AG09309 (cell line): ENCODE measurements around the gene ACAD11.
A peak's percentile ranks its signal among the peaks of the same experiment; 100 is the strongest.

Experiments
- DNase-seq: peaks from one replicate; pipeline ENCODE4 v3.0.0-alpha.2; 2010; ENCODE audit warnings: low read depth
- H3K4me3 ChIP-seq: 2 replicates; pipeline ENCODE4 v1.5.1; 2011; ENCODE audit warnings: mild to moderate bottlenecking, low read depth, low read length, moderate library complexity; ENCODE audit not compliant: control insufficient read depth
- TF ChIP-seq, protein P1 (sequence below): IDR thresholded peaks from 2 replicates; pipeline ENCODE4 v1.5.1; 2011; ENCODE audit warnings: mild to moderate bottlenecking, low read depth, low read length, inconsistent platforms; ENCODE audit not compliant: insufficient read depth, control insufficient read depth; ENCODE audit errors: missing control alignments

The ACAD11 gene

DNA sequence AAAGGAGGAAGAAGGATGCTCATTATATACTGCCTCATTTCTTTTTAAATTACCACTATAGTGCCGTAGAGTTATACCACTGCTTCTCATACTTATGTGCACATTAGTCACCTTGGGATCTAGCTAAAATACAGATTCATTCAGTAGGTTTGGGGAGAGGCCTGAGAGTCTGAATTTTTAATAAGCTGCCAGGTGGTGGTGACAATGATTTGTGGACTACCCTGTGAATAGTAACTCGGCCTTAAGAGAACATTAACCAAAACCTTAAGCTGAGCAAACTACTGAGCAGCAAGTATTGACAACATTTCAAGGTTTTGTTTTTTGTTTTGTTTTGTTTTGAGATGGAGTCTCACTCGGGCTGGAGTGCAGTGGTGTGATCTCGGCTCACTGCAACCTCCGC, 20.3 kb upstream of the ACAD11 start:
- no peak overlapping the region for H3K4me3 ChIP-seq
- DNase-seq = no peak
- TF ChIP-seq, protein P1, sequence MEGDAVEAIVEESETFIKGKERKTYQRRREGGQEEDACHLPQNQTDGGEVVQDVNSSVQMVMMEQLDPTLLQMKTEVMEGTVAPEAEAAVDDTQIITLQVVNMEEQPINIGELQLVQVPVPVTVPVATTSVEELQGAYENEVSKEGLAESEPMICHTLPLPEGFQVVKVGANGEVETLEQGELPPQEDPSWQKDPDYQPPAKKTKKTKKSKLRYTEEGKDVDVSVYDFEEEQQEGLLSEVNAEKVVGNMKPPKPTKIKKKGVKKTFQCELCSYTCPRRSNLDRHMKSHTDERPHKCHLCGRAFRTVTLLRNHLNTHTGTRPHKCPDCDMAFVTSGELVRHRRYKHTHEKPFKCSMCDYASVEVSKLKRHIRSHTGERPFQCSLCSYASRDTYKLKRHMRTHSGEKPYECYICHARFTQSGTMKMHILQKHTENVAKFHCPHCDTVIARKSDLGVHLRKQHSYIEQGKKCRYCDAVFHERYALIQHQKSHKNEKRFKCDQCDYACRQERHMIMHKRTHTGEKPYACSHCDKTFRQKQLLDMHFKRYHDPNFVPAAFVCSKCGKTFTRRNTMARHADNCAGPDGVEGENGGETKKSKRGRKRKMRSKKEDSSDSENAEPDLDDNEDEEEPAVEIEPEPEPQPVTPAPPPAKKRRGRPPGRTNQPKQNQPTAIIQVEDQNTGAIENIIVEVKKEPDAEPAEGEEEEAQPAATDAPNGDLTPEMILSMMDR = no peak

GRCh38 chr3:132675408-132675807, 15.8 kb upstream of the ACAD11 start:
- TF ChIP-seq, protein P1 = no peak
- H3K4me3 ChIP-seq = no peak overlapping the region
- no peak for DNase-seq

GRCh38 chr3:132669256-132669777, 9.7 kb upstream of the ACAD11 start:
- no peak for DNase-seq
- TF ChIP-seq, protein P1 = no peak
- H3K4me3 ChIP-seq = no peak overlapping the region

GRCh38 chr3:132665230-132665745, 5.7 kb upstream of the ACAD11 start:
- no peak for DNase-seq
- H3K4me3 ChIP-seq = no peak overlapping the region
- TF ChIP-seq, protein P1 = no peak

- DNase-seq = no peak
- TF ChIP-seq, protein P1 = no peak
- no peak overlapping the region for H3K4me3 ChIP-seq
These were observed 2.6 kb upstream of the ACAD11 start for GRCh38 chr3:132662212-132662611.

DNA sequence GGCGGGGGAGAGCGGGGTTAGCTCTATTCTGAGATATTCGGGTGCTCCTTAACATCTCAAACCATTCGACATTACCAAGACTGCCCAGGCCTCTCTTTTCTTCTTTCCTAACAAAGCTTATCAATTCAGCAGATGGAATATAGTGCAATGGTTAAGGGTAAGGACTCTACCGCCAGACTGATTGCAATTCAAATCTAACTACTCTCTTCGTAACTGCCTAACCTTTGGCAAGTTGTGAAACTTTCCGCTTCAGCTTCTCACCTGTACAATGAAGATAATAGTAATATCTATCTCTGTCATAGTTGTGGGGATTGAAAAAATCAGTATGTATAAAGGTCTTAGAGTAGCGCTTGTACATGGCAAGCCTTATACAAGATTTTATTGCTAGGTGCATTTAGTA, 1.5 kb upstream of the ACAD11 start:
- H3K4me3 ChIP-seq = peak overlapping the region; percentile 89
- DNase-seq = no peak
- TF ChIP-seq, protein P1 = no peak

DNA sequence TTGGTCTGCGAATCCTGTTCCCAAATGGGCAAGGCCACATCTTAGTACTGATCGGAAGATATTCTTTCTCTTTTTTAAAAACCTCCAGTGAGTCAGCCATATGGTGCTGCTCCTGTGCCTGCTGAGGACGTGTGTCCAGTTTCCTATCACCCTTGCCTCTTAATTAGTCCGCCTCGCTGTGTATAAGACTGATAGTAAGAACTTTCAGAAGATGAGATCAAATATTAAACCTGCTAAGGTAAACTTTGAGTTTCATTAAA, 1.1 kb upstream of the ACAD11 start:
- TF ChIP-seq, protein P1 = no peak
- peak overlapping the region; percentile 89 for H3K4me3 ChIP-seq
- DNase-seq = no peak
